Measurements from ENCODE around the gene PLCD3. TPM values are rescaled to one million over a fixed set of nuclear protein-coding genes. Genes with fewer than 3 reads are reported as not detected.

The PLCD3 gene
- total and polyA plus RNA-seq, 10 of the 15 experiments (the other 5 are each of a cell fraction or from before 2014, with no cell fraction given): 0.02 to 1.6 (median 0.44) TPM

- TF ChIP-seq SUPT20H (IDR thresholded peaks at IDR 0.05; ENCODE audit: borderline replicate concordance, control insufficient read depth, low read depth, low read length) (no peak), CUX1 (IDR thresholded peaks at IDR 0.05; ENCODE audit: insufficient replicate concordance, low read depth, low read length) (peak; percentile 56), CHD4 (IDR thresholded peaks at IDR 0.05) (no peak), YY1 (IDR thresholded peaks at IDR 0.05; ENCODE audit: low read depth, low read length) (peak; percentile 90), RELB (IDR thresholded peaks at IDR 0.05; ENCODE audit: low read depth) (peak; percentile 98), MTA3 (IDR thresholded peaks at IDR 0.05; ENCODE audit: borderline replicate concordance, low read length) (0 out of 2 replicates have a peak, but pooled peaks have one; percentile 67), CHD2 (IDR thresholded peaks at IDR 0.05; ENCODE audit: borderline replicate concordance, low read depth, low read length) (peak; percentile 97), RB1 (IDR thresholded peaks at IDR 0.05; ENCODE audit: borderline replicate concordance) (peak; percentile 95; the same call in 1 of the 2 replicates), MEF2A (IDR thresholded peaks at IDR 0.05; ENCODE audit: insufficient read depth, low read depth, low read length) (no peak), HCFC1 (IDR thresholded peaks at IDR 0.05; ENCODE audit: low read length) (peak; percentile 48; the same call in 1 of the 2 replicates), BCLAF1 (IDR thresholded peaks at IDR 0.05) (peak; percentile 92), MYC (IDR thresholded peaks at IDR 0.05; ENCODE audit: insufficient read depth, insufficient read length, insufficient replicate concordance, low read length, severe bottlenecking) (no peak), RAD51 (IDR thresholded peaks at IDR 0.05) (peak; percentile 74), EGR1 (IDR thresholded peaks at IDR 0.05; ENCODE audit: borderline replicate concordance in 1 of 2, low read depth in 2 of 2, low read length in 2 of 2) (no peak), MTA2 (IDR thresholded peaks at IDR 0.05; ENCODE audit: low read depth) (peak; percentile 47; the same call in 1 of the 2 replicates), MAX (IDR thresholded peaks at IDR 0.05; ENCODE audit: low read depth, low read length) (no peak), NFIC (IDR thresholded peaks at IDR 0.05; ENCODE audit: low read depth, low read length) (peak; percentile 74; the same call in 1 of the 2 replicates), EZH2 (IDR thresholded peaks at IDR 0.05; ENCODE audit: borderline replicate concordance, control insufficient read depth, low read depth, low read length) (no peak), PML (IDR thresholded peaks at IDR 0.05; ENCODE audit: low read length) (no peak), SREBF1 (IDR thresholded peaks at IDR 0.05; ENCODE audit: low read length) (peak; percentile 97)
Observed at GRCh38 chr17:45147581-45148182, 15.4 kb upstream of the PLCD3 start (continued).
